Heart left ventricle (tissue), 13 donors: ENCODE data around the gene KIF26B.

Source experiments
- POLR2A ChIP-seq, 2 donors: fragments of 450-650 bp; IDR thresholded peaks; one replicate each; pipeline ENCODE4 v1.6.1; 2017; ENCODE audit warnings: antibody characterized with exemption in 2 of 2, mild to moderate bottlenecking in 2 of 2, moderate library complexity in 2 of 2
- TF ChIP-seq, protein P1 (sequence below), 12 donors: fragments of 200-600 bp; sonication (generic) in 4 of 12; IDR thresholded peaks; one replicate each; pipeline versions ENCODE4 v1.5.0 to v1.8.0; 2018 to 2022; ENCODE audit warnings: antibody characterized with exemption in 12 of 12, mild to moderate bottlenecking in 5 of 12
- donor health status: ischemic (EF 13 %, LVEDD 7.1; RV severe dilation, severe dysfunction).
- donor health status: DM: no; HTN: yes; CAD: no.
- donor health status: DM: no; HTN: no; CAD: no.
- donor health status: ischemic (EF 25% LVEDD 6.9; RV normal size, moderate dysfunction).
- donor health status: ischemic (EF 25% LVEDD 5.7; RV mildly dilated, moderate dysfunction).
- donor health status: ischemic (EF 35%, LVEDD 5.7; RV mildly dilated, moderate dysfunction).
- donor health status: nonischemic (EF 11% LVEDD 7.7; RV severe dilation, severe dysfunction).
- donor health status: DM: yes; HTN: yes; CAD: no.
- donor health status: PGD.
- donor health status: ischemic (EF 29% LVEDD 5.4; RV normal size, mild dysfunction).
- donor health status: nonischemic (EF 23%, LVEDD 6.1; RV moderate dilation, normal function).

DNA sequence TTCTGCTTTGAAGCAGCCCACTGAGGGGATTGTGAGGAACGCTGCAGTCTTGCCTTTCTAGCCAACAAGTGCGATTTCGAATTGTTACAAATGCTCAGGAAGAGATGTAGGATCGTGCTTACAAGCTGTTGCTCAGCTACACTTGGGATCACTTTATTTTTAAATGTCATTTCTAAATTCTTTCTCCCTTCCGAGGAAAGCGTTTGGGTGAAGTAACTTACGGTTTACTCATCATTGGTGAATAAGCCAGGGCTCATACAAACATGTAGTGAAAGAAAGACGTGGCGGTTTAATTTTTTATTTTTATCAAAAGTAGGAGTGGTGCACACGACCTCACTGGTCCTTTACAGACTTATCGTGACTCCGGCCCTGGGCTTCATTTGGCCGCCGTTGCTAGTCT is 386.6 kb downstream of the KIF26B start:
- TF ChIP-seq, protein P1, sequence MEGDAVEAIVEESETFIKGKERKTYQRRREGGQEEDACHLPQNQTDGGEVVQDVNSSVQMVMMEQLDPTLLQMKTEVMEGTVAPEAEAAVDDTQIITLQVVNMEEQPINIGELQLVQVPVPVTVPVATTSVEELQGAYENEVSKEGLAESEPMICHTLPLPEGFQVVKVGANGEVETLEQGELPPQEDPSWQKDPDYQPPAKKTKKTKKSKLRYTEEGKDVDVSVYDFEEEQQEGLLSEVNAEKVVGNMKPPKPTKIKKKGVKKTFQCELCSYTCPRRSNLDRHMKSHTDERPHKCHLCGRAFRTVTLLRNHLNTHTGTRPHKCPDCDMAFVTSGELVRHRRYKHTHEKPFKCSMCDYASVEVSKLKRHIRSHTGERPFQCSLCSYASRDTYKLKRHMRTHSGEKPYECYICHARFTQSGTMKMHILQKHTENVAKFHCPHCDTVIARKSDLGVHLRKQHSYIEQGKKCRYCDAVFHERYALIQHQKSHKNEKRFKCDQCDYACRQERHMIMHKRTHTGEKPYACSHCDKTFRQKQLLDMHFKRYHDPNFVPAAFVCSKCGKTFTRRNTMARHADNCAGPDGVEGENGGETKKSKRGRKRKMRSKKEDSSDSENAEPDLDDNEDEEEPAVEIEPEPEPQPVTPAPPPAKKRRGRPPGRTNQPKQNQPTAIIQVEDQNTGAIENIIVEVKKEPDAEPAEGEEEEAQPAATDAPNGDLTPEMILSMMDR (IDR thresholded peaks at IDR 0.05) = no peak
- no peak for TF ChIP-seq POLR2A (IDR thresholded peaks at IDR 0.05)
